NOMO-1 (cell line): ENCODE results near the gene PCBP2.
"Not testable (repeated sequence)": the region's sequence is repeated elsewhere in the genome, so short reads cannot be mapped to it uniquely, and the experiment has no call there.

Experiments used
- DNase-seq, 2 experiments: peaks; one replicate each; lab custom pipeline; 2025; ENCODE audit not compliant: unreplicated experiment in 2 of 2; lab: John Stamatoyannopoulos, UW

The PCBP2 gene

GRCh38 chr12:53451661-53452158 lies at the start of gene PCBP2:
TSS of gene PCBP2 (plus strand) at chr12:53452102. CDS start at chr12:53454801, 2,699 bp downstream.
- DNase-seq: peak; percentile 99 to 100

DNA sequence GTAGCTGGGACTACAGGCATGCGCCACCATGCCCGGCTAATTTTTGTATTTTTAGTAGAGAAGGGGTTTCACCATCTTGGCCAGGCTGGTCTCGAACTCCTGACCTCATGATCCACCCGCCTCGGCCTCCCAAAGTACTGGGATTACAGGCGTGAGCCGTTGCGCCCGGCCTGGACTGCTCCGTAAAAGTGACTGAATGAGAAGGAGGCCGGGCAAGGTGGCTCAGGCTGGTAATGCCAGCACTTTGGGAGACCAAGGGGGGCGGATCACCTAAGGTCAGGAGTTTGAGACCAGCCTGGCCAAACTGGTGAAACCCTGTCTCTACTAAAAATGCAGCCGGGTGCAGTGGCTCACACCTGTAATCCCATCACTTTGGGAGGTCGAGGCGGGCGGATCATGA lies 49.6 kb upstream of the PCBP2 start:
- DNase-seq: not testable (repeated sequence)

GRCh38 chr12:53402871-53403270 lies 49.0 kb upstream of the PCBP2 start:
- DNase-seq: no peak

- DNase-seq: no peak
Measured at GRCh38 chr12:53410951-53411350, 41.0 kb upstream of the PCBP2 start.

DNA sequence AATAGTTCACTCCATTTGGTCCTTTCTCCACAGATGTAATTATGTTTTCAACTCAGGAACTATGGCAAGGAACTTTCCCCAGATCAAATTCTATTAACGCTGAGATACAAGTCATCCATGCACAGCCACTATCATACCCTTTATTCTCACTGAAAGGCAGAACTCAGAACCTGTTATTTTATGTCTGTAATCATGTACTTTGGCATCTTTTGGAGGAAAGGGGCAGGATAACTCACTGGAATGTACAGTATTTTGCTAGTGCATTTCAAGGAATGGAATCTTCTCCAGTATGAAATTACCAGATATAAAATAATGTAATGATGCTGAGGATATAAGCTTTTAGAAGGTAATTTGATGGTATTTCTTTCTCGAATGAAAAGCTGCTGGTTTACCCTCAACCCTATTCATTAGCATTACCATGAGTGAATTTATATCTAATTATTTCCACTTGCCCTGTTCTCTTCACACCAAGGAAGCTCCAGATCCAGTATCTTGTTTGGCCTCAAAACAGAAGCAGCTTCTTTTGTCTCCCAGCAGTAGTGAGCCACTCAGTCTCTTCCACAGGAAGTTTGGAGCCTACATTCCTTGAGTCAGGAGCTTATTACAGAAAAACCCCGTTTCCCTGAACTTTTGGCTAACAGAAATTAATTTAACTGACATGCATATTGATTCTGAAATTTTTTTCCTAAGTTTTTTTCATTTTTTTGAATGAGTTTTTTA lies 38.3 kb upstream of the PCBP2 start:
- DNase-seq: no peak

DNA sequence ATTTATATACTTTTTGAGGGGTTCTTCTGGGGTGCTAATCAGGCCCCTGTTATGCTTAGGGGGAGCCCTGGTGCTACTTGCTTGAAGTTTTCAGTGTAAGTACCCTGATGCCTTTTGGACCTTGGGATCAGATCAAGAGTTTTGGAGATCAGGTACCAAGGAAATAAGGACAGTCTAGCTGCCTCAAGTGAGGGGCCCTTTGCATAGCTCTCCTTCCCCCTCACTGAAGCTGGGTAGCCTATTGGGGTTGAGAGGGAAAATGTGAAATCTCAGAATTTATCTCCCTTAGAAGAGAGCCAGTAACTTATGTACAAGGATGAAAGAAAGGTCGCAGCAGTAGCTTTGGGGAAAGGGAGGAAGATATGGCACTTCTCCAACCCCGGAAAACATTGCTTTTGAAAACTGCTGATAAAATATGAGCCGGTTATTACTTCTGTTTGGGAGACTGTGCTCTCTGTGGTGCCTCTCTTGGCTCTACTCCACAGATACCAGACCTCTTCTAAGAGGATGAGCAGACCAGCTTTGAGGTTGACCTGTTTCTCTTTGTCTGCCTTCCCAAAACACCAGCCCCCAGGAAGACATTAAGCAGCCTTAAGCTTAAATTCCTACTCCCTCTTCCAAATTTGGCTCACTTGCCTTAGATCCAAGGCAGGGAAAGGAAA lies 37.0 kb upstream of the PCBP2 start:
- no peak for DNase-seq

- DNase-seq: not testable (repeated sequence)
Measured at GRCh38 chr12:53415752-53416389, 36.0 kb upstream of the PCBP2 start.

- peak; percentile 61 to 91 for DNase-seq
Measured at GRCh38 chr12:53417291-53417816, 34.5 kb upstream of the PCBP2 start.

DNA sequence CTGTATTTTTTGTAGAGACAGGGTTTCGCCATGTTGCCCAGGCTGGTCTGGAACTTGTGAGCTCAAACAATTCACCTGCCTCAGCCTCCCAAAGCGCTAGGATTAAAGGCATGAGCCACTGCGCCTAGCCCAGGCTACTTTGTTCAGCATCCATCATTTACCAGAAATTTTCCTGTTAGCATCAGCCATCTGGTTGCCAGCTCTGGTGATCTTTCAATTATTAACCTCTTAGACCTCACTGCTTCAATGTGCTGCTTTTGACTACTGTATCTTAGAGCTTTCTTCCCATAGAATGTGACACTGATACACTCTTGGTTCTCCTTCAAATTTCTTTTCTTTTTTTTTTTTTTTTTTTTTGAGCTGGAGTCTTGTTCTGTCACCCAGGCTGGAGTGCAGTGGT lies 33.7 kb upstream of the PCBP2 start:
- no peak for DNase-seq

GRCh38 chr12:53419756-53420155 lies 32.1 kb upstream of the PCBP2 start:
- no peak for DNase-seq

GRCh38 chr12:53422247-53422646 lies 29.7 kb upstream of the PCBP2 start:
- DNase-seq: not testable (repeated sequence)

- no peak for DNase-seq
Measured at GRCh38 chr12:53423597-53423996, 28.3 kb upstream of the PCBP2 start, which contains the start of gene AMHR2. TSS of gene AMHR2 (plus strand) at chr12:53423855. CDS start at chr12:53423935, 80 bp downstream.

DNA sequence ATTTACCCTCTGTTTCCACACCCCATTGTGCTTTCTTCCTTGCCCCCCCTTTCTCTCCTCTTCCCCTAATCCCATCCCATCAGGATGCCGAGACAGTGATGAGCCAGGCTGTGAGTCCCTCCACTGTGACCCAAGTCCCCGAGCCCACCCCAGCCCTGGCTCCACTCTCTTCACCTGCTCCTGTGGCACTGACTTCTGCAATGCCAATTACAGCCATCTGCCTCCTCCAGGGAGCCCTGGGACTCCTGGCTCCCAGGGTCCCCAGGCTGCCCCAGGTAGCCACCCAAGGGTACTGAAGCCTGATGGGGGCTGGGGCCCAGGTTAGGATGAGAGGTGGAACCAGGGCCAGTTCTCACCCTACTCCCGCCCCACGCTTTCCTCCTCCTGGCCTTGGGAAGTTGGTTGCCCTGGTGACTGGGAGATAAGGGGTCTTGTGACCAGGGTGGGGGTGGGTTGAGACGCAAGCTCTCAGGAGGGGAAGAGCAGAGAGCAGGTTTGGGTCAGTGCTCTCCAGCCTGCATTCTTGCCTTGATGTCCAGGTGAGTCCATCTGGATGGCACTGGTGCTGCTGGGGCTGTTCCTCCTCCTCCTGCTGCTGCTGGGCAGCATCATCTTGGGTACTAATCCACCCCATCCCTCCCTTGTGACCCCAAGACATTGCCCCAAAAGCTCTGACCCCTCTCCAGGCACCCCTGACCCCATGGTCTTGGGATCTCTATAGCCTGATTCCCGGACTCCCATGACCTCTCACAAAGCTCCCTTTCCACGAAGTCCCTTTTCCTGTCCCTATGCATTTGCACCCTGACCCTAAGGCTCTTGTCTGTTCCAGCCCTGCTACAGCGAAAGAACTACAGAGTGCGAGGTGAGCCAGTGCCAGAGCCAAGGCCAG lies 27.0 kb upstream of the PCBP2 start:
- DNase-seq: no peak

- DNase-seq: no peak
Measured at GRCh38 chr12:53425515-53426150, 26.3 kb upstream of the PCBP2 start.

GRCh38 chr12:53427905-53428594 lies 23.9 kb upstream of the PCBP2 start:
- no peak for DNase-seq

DNA sequence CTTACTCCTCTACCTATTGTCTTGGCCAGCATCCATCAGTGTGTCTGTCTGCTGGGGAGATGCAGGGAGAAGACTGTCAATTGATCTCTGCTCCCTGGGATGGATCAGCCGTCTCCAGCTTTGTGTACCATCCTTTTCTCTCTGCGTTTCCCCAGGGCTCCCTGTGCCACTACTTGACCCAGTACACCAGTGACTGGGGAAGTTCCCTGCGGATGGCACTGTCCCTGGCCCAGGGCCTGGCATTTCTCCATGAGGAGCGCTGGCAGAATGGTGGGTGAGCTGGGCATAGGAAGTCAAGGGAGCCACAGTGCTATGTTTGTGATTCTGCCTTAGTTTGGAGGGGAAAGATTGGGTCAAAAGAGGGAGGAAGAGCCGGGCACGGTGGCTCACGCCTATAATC lies 23.2 kb upstream of the PCBP2 start:
- no peak for DNase-seq

DNA sequence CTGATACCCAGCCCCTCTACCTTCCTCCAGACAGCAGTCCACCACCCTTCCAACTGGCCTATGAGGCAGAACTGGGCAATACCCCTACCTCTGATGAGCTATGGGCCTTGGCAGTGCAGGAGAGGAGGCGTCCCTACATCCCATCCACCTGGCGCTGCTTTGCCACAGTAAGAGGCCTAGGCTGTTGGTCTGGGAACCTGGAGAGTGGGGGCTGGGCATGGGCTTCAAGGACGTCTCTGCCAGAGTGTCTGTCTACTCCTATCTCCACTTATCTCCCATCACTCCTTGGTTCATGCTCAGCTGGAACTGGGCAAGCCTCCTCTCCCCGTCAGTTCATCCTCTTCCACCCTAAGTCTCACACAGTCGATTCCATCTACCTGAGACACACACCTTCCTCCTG lies 21.8 kb upstream of the PCBP2 start:
- DNase-seq: no peak

DNA sequence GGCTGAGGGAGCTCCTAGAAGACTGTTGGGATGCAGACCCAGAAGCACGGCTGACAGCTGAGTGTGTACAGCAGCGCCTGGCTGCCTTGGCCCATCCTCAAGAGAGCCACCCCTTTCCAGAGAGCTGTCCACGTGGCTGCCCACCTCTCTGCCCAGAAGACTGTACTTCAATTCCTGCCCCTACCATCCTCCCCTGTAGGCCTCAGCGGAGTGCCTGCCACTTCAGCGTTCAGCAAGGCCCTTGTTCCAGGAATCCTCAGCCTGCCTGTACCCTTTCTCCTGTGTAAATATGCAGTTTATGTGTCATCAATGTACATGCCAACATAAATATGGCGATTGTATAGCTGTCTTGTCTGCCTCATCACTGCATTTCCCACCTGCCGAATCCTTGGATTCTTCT lies 20.7 kb upstream of the PCBP2 start:
- DNase-seq: no peak

DNA sequence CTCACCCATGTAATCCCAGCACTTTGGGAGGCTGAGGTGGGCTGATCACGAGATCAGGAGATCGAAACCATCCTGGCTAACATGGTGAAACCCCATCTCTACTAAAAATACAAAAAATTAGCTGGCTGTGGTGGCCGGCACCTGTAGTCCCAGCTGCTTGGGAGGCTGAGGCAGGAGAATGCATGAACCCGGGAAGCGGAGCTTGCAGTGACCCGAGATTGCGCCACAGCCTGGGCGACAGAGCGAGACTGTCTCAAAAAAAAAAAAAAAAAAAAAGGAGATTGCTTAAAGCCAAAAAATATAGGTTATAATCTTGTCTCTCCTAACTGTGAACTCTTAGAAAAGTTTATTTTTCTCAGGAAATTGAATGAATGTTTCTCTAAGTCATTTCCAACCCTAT lies 16.6 kb upstream of the PCBP2 start:
- not testable (repeated sequence) for DNase-seq
